Nephron (organoid): ENCODE results near the gene UACA.

Experiments used
- H3K27ac Mint-ChIP-seq, 3 experiments: 2 replicates each; pipeline ENCODE4 v1.8.0; 2020; ENCODE audit warnings: mixed read lengths in 3 of 3, mild to moderate bottlenecking in 2 of 3, moderate library complexity in 1 of 3
- H3K27me3 Mint-ChIP-seq: 2 replicates; pipeline ENCODE4 v1.8.0; 2021; ENCODE audit warnings: low read depth, mild to moderate bottlenecking, moderate library complexity, mixed read lengths
- H3K36me3 Mint-ChIP-seq: 2 replicates; pipeline ENCODE4 v1.8.0; 2020; ENCODE audit warnings: low read depth, mixed read lengths
- H3K4me1 Mint-ChIP-seq: 2 replicates; pipeline ENCODE4 v1.8.0; 2020; ENCODE audit warnings: mixed read lengths
- H3K4me3 Mint-ChIP-seq, 3 experiments: 2 replicates each; pipeline ENCODE4 v1.8.0; 2020; ENCODE audit warnings: mild to moderate bottlenecking in 3 of 3, mixed read lengths in 3 of 3, moderate library complexity in 2 of 3
- H3K9me3 Mint-ChIP-seq: 2 replicates; pipeline ENCODE4 v1.8.0; 2020; ENCODE audit warnings: mixed read lengths
- CTCF ChIP-seq, 3 experiments: fragments of 200-600 bp; sonication (generic); IDR thresholded peaks; one replicate each; pipeline ENCODE4 v1.5.0; 2021; ENCODE audit warnings: antibody characterized with exemption in 3 of 3; ENCODE audit not compliant: unreplicated experiment in 3 of 3

UACA gene

DNA sequence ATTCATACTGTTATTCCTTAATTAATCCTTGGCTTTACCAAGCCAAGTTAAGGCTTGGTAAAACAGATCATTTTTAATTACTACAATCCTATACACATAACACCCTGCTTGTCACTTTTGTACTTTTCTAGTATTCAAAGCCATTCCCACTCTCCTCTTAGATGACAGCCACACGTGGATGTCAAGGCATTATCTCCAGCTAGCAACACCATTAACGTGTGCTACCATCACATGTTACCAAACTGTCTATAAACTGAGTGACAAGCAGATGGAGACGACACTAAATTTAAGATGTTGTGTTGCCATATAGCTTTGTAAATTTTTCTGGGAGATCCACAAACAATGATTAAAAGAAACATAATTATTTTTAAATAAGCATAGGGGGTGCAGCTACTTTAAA is 103.7 kb downstream of the UACA start:
- H3K9me3 Mint-ChIP-seq = no peaks in the 10 kb centered on the region
- TF ChIP-seq CTCF (IDR thresholded peaks at IDR 0.05; ENCODE audit: unreplicated experiment in 3 of 3) = no peak
- H3K4me1 Mint-ChIP-seq = no peaks in the 10 kb centered on the region
- H3K4me3 Mint-ChIP-seq = no peak overlapping the region
- no peak overlapping the region for H3K27ac Mint-ChIP-seq
- peaks cover 14% of the 10 kb centered on the region for H3K36me3 Mint-ChIP-seq
- no peaks in the 10 kb centered on the region for H3K27me3 Mint-ChIP-seq

DNA sequence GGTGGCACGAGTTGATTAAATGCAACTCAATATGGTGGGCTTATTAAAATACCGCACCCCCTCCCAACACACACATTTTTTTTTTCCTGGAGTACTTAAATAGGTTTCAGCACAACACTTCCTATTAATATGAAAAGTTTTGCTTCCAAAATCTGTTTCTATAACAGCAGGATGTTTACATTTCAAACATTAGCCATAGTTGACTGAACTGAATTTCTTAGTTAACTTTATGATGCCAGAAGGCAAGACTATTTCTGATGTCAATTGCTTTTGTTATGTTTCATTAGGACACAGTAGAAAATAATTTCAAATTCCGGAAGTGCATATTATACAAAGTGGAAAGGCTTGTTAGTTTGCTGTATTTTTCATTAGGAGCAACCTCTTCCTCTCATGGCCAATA is 104.7 kb downstream of the UACA start:
- no peaks in the 10 kb centered on the region for H3K9me3 Mint-ChIP-seq
- no peaks in the 10 kb centered on the region for H3K4me1 Mint-ChIP-seq
- H3K27ac Mint-ChIP-seq = no peak overlapping the region
- no peak overlapping the region for H3K4me3 Mint-ChIP-seq
- peaks cover 20% of the 10 kb centered on the region for H3K36me3 Mint-ChIP-seq
- no peak for TF ChIP-seq CTCF (IDR thresholded peaks at IDR 0.05; ENCODE audit: unreplicated experiment in 3 of 3)
- H3K27me3 Mint-ChIP-seq = no peaks in the 10 kb centered on the region

DNA sequence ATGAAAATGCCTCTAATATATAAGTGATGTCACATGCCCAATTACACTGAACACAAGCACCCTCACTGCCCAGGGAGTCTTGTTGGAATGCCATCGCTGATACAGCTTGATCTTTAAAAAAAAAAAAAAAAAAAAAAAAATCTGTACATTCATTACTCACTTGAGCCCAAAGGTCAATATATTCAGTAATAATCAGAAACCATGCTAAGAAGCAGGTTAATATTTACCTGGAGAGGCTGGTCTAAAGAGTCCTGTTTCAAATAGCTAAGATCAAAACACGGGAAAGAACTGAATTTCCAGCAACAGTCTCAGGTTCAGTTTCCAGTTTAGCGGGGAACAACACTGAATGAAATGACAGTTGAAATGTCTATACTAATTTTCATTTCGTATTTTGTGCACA is 109.9 kb downstream of the UACA start:
- Mint-ChIP-seq H3K4me1 (no peaks in the 10 kb centered on the region), H3K27ac (peak overlapping the region in 1 of 3 experiments; percentile 74), H3K36me3 (peaks cover 14% of the 10 kb centered on the region), H3K9me3 (no peaks in the 10 kb centered on the region), H3K27me3 (no peaks in the 10 kb centered on the region), H3K4me3 (no peak overlapping the region)
- TF ChIP-seq CTCF (IDR thresholded peaks at IDR 0.05; ENCODE audit: unreplicated experiment in 3 of 3) = no peak

- H3K36me3 Mint-ChIP-seq = peaks cover 14% of the 10 kb centered on the region
- no peak for TF ChIP-seq CTCF (IDR thresholded peaks at IDR 0.05; ENCODE audit: unreplicated experiment in 3 of 3)
- H3K4me1 Mint-ChIP-seq = no peaks in the 10 kb centered on the region
- no peak overlapping the region for H3K27ac Mint-ChIP-seq
- H3K27me3 Mint-ChIP-seq = no peaks in the 10 kb centered on the region
- no peaks in the 10 kb centered on the region for H3K9me3 Mint-ChIP-seq
- H3K4me3 Mint-ChIP-seq = no peak overlapping the region
These were observed 111.0 kb downstream of the UACA start for GRCh38 chr15:70652341-70652740.

DNA sequence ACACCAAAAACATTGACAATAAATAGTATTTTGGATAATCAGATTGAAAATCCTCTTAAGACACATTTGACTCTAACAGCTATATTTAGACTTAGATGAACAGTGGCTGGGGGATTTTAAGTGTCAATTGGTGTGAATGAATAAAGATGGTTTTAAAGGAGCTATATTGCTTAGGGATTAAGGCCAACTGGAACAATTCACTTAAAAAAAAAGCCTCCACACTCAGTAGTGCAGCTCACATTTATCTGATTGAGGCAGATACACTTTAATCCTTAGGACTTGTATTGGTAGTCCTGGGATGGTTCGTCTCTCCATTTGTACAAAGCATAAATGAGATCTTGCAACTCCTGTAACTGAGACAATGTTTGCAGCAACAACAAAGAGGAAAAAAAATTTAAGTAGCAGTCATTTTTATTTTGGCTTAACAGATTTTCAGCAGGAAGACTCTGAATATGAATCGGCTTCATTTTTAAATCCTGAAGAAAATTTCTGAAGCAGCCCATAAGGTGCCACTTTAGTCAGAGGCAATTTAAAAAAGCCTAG is 112.0 kb downstream of the UACA start:
- no peak for TF ChIP-seq CTCF (IDR thresholded peaks at IDR 0.05; ENCODE audit: unreplicated experiment in 3 of 3)
- no peak overlapping the region for H3K27ac Mint-ChIP-seq
- no peaks in the 10 kb centered on the region for H3K9me3 Mint-ChIP-seq
- H3K4me1 Mint-ChIP-seq = no peaks in the 10 kb centered on the region
- no peaks in the 10 kb centered on the region for H3K27me3 Mint-ChIP-seq
- peaks cover 14% of the 10 kb centered on the region for H3K36me3 Mint-ChIP-seq
- H3K4me3 Mint-ChIP-seq = no peak overlapping the region

GRCh38 chr15:70650567-70651302 is 112.6 kb downstream of the UACA start:
- Mint-ChIP-seq H3K36me3 (peaks cover 14% of the 10 kb centered on the region), H3K9me3 (no peaks in the 10 kb centered on the region), H3K4me1 (no peaks in the 10 kb centered on the region), H3K27me3 (no peaks in the 10 kb centered on the region), H3K27ac (no peak overlapping the region), H3K4me3 (no peak overlapping the region)
- TF ChIP-seq CTCF (IDR thresholded peaks at IDR 0.05; ENCODE audit: unreplicated experiment in 3 of 3) = no peak
